ENCODE measurements around the gene KIF26A.

KIF26A gene

GRCh38 chr14:104181761-104182530 is 43.6 kb downstream of the KIF26A start:
- DNase-seq: no peak

GRCh38 chr14:104182857-104183425 is 44.6 kb downstream of the KIF26A start:
- no peak for DNase-seq

- DNase-seq: no peak
Observed at GRCh38 chr14:104183796-104184195, 45.4 kb downstream of the KIF26A start.

DNA sequence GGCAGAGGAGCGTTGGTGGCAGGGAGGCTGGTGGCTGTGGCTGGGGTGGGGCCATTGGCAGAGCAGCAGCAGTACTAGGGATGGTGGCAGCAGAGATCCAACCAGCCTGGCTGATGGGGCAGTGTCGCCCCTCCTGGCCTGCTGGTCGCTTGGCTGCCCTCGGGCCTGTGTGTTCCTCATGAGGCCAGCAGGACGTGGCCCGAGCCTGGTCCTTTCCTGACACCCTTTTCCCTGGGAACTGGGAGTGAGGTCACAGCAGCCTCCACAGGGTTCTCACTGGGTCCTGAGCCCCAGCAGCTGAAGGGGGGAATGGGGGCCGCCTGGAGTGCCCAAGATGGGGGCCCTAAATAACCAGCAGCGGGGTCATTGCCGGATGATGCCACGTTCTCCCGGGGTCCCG is 46.1 kb downstream of the KIF26A start:
- no peak for DNase-seq

DNA sequence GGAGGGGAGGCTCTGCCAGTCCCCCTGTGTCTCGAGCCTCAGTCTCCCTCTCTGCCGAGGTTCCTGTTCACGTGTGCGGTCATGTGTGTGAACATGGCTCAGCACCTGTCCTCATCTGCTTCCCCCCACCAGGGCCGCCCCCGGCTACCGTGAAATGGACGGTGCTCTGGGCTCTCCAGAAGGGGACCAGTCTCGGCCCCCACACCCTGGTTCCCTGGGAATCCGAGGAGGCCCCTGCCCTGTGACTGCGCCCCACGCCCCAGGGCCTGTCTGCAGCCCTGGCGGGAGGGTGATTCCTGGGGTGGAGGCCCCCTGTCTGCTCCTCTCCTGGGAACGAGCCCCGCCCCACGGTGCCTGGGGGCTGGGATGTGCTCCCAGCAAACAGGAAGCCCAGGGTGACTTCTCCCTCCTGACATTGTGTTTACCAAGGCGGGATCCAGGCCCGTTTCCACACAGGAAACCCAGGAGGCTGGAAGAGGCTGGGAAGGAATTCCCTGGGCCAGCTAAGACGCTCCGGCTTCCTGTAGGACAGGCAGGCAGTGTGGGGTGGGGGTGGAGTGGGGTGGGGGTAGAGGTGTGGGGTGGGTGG is 46.6 kb downstream of the KIF26A start:
- DNase-seq: no peak

- no peak for DNase-seq
Observed at GRCh38 chr14:104185916-104186495, 47.6 kb downstream of the KIF26A start.

GRCh38 chr14:104186575-104186974 is 48.2 kb downstream of the KIF26A start:
- no peak for DNase-seq

DNA sequence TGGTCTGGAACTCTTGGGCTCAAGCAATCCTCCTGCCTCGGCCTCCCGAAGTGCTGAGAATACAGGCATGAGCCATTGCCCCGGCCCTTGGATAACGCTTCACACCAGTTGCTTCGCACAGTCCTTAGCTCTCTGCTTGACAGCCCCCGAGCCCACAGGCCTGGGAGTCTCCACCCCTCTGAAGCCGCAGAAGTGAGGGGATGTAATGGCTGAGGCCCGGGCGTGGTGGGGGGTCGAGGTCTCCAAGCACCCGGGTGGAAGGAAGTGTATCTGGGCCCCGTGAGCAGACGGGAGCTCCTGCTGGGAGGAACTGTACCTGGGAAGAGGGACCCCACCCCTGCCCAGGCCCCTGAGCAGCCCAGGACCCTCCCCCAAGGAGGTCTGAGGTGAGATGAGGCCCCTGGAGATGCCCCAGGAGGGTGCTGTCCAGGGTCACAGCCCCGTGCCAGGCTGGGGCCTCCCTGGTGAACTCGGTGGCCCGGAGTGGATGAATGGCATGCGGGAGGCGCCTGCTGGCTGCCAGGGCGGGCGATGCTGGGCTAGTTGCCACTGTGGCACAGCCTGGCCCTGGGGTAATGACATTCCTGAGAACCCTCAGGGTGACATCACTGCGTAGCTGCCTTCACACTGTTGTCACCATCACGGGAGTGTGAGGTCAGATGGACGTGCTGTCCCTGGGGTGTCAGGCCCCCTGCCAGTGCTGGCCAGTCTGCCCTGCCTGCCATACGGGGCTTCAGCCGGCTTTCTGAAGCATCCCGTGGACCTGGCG is 48.9 kb downstream of the KIF26A start:
- DNase-seq: no peak

DNA sequence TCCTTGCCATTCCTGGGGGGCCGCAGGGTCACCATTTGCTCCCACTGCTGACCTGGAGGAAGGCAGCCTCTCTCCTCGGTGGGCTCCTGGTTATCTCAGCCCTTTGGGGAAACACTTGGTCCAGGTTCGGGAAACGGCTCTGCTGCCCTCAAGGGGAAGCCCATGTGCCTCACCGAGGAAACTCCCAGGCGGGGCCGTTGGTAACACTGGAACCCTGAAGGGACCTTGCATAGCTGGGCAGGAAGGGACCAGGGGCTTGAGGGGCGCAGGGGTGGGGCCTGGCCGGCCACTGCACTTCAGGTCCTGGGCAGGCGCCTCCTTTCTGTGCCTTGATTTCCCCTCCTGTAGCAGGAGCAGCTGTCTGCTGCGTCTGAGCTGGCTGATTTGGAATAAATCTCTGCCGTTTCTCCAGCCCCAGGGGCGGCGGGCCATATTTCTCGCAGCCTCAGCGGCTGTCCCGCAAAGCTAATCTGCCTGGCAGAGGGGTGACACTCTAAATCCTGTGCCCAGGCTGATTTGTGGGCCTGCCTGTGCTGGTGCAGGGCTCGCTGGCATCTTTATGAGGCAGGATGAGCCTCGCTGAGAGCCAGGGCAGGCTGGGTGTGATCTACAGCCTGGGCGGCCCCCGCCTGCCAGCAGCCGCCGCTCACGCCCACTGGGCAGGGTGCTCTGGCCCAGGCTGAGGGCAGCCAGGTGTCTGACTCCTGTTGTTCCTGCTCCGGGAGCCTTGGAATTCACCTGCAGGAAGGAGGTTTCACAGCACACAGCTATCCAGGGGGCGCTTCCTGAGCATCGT is 49.7 kb downstream of the KIF26A start:
- no peak for DNase-seq

DNA sequence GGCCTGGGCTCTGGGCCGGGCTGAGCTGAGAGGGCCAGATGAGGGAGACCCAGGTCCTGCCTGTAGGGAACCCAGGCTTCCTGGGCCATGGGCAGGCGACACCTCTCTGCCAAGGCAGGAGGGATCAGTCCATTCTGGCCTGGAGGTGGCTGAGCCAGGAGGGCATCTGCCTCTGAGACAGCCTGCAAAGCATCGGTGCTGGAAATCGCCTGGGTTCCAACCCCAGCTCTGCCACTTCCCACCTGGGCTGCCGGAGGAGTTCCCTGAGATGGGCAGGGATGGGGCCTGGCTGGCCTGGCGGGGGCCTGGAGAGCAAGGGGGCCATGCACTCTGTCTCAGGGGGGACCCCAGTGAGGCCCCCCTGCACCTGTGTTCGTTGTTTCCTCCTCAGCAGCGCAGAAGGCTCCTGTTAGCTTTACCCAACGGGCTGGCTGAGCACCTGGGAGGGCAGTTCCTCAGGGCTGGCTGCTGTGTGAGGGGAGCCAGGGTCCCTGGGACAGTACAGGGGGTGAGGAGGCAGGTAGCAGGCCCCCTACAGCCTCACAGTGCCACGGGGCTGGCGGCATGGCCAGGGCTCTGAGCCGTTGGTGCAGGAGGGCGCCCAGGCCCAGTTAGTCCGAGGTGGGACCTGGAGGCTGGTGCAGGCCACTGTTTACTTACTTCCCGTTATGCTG is 50.5 kb downstream of the KIF26A start:
- no peak for DNase-seq

DNA sequence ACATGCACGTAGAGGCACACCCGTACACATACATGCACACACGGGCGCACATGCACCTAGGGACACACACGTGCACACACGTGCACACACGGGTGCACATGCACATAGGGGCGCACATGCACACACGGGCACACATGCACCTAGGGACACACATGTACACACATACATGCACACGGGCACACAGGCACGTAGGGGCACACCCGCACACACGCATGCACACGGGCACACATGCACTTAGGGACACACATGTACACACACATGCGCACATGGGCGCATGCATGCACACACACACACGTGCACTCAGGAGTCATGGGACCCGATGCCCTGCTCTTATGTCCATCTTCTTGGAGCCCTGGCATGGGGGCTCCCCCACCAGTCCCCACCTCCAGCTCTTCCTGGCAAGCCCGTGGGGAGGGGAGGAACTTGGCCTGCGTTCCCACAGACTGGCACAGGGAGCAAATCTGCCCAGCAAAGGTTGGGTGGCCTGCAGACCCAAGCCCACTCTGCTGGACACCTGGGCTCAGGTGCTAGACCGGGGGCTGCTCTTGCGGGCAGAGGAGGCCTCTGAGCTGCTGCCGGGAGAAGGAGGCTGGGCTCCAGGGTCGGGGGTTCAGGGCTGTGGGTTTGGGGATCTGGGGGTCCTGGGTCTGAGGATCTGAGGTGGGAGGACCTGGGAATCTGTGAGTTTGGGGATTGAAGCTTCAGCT is 51.4 kb downstream of the KIF26A start:
- no peak for DNase-seq

DNA sequence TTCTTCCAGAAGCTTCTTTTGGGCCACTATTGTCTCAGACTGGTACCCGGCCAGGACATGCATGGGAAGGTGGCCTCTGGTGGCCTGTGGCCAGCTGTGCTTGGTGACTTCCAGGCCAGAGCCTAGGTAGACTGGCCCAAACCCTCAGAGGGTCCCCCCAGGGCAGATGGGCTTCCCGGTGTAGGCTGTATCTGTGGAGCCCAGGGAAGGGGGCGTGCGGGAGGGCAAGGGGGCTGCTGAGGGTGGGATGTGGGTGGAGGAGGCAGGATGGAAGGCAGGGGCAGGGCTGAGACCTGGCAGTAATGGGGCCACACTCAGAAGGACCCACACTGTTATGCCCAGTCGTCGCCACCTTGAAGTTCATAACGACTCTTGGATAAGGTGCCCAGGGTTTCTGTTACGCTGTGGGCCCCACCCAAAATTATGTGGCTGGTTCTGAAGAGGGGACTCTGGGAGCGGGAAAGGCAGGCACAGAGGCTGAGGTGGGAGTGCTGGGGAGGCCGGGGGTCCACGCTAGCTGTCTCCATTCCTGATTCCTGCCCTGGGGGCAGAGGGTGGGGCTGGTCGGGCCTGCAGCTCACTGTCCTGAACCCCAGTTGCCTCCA is 52.1 kb downstream of the KIF26A start:
- no peak for DNase-seq

- DNase-seq: no peak
Observed at GRCh38 chr14:104191409-104191997, 53.1 kb downstream of the KIF26A start.

- no peak for DNase-seq
Observed at GRCh38 chr14:104192146-104192882, 53.9 kb downstream of the KIF26A start.

DNA sequence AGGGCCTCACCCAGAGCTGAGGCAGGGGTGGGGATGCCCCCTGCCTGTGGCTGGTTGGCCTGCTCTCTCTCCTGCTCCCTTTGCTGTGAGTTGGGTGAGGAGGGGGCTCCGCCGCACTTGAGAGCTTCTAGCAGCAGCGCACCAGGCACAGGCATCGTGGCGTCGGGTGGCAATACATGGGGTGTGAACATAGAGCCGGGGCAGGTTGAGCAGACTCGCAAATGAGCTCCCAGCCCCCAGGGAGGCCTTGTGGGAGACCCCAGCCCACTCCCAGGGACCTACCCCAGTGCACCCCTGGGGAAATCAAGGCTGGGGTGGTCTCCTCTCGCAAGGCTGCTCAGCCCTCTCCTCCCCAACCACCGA is 54.5 kb downstream of the KIF26A start:
- no peak for DNase-seq

DNA sequence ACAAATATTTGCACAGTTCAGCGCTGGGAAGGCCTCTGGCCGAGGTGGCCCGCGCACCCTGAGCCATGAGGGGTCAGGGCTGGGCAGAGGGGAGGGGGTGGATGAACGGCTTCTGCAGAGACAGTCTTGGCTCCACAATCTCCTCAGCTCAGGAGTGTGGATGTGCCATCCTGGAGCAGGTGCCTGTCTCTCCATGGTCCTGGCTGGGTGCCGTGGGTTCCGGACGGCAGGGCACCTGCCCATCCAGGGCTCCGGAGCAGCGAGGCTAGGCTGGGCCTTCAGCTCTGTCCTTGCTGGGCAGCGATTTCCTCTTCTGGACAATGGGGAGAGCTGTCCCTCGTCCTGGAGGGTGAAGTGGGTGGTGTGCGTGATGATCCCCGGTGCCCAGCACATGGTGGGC is 55.6 kb downstream of the KIF26A start:
- DNase-seq: no peak

DNA sequence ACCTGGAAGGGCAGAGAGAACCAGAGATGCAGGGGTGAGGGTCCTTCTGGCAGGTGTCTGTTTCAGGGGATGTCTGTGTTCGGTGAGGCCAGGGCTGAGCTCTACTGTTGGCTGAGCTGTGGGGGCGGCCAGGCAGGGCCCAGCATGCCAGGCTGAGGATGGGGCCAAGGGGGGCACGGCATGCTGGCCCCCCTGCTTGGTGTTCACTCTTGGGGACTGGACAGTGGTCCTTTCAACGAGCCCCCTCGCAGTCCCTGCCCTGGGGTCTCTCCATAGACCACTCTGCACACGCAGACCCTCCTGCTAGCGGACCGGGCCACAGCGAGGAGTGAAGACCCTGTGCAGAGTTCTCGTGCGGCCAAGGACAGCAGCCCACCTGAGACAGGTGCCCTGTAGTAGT is 56.3 kb downstream of the KIF26A start:
- no peak for DNase-seq

- no peak for DNase-seq
Observed at GRCh38 chr14:104195361-104195760, 57.0 kb downstream of the KIF26A start.

DNA sequence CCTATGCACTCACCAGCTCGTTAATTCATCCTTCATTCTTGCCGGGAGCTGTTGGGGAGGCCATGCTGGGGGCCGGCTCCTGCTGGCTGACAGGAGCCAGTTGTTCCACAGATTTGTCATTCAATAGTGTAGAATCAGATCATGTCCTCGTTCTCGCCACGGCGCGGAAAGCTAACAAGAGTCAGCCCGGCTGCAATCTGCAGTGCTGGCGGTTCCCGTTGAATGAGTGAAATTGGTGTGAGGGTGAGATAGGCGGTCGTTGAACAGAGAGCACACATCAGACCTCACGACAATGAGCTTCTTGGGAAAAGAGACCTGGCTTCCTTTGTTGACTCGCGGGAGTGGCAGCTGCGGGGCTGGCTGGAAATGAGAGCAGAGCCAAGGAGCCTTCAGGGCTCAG is 57.5 kb downstream of the KIF26A start:
- DNase-seq: no peak

Data from stimulated activated CD4-positive, alpha-beta T cell treated with anti-CD3 and anti-CD28 coated beads, Interleukin-4, amount 100 ng/mL, for 24 hours (primary cell).